Activated CD8-positive, alpha-beta memory T cell treated with anti-CD3 and anti-CD28 coated beads, Interleukin-2, amount 50 U/mL, for 4 hours (primary cell): ENCODE results near the gene L3MBTL1.
A peak's percentile ranks its signal among the peaks of the same experiment; 100 is the strongest.
"Not testable (repeated sequence)": the region's sequence is repeated elsewhere in the genome, so short reads cannot be mapped to it uniquely, and the experiment has no call there.

Experiments
- DNase-seq: peaks from one replicate; pipeline ENCODE4 v3.0.0-alpha.2; 2020

L3MBTL1 gene

GRCh38 chr20:43507150-43508080 is at the start of gene L3MBTL1:
L3MBTL1 (plus strand) TSS chr20:43507697; CDS start chr20:43513504, 5,807 bp downstream.
- DNase-seq: peak; percentile 15

GRCh38 chr20:43458422-43458924 is 49.0 kb upstream of the L3MBTL1 start:
- DNase-seq: no peak

- DNase-seq: peak; percentile 19
Observed at GRCh38 chr20:43459022-43459942, 48.2 kb upstream of the L3MBTL1 start.

- DNase-seq: no peak
Observed at GRCh38 chr20:43460172-43460829, 47.2 kb upstream of the L3MBTL1 start.

- DNase-seq: no peak
Observed at GRCh38 chr20:43460830-43461200, 46.7 kb upstream of the L3MBTL1 start.

- DNase-seq: no peak
Observed at GRCh38 chr20:43461894-43462659, 45.4 kb upstream of the L3MBTL1 start.

- DNase-seq: no peak
Observed at GRCh38 chr20:43462660-43463526, 44.6 kb upstream of the L3MBTL1 start.

- no peak for DNase-seq
Observed at GRCh38 chr20:43463527-43464218, 43.8 kb upstream of the L3MBTL1 start.

GRCh38 chr20:43464219-43464790 is 43.2 kb upstream of the L3MBTL1 start:
- no peak for DNase-seq

- DNase-seq: no peak
Observed at GRCh38 chr20:43465625-43465943, 41.9 kb upstream of the L3MBTL1 start.

- DNase-seq: no peak
Observed at GRCh38 chr20:43467589-43467988, 39.9 kb upstream of the L3MBTL1 start.

GRCh38 chr20:43472671-43473380 is 34.7 kb upstream of the L3MBTL1 start:
- no peak for DNase-seq

- DNase-seq: no peak
Observed at GRCh38 chr20:43473381-43473704, 34.2 kb upstream of the L3MBTL1 start.

- DNase-seq: no peak
Observed at GRCh38 chr20:43477193-43477592, 30.3 kb upstream of the L3MBTL1 start.

GRCh38 chr20:43477619-43478018 is 29.9 kb upstream of the L3MBTL1 start:
- no peak for DNase-seq

GRCh38 chr20:43490038-43490437 is 17.5 kb upstream of the L3MBTL1 start:
- no peak for DNase-seq

GRCh38 chr20:43492101-43492500 is 15.4 kb upstream of the L3MBTL1 start:
- no peak for DNase-seq

GRCh38 chr20:43495388-43495787 is 12.1 kb upstream of the L3MBTL1 start:
- DNase-seq: no peak

GRCh38 chr20:43502021-43502420 is 5.5 kb upstream of the L3MBTL1 start:
- not testable (repeated sequence) for DNase-seq

- DNase-seq: no peak
Observed at GRCh38 chr20:43506238-43506637, 1.3 kb upstream of the L3MBTL1 start.
